ENCODE measurements around the gene DGKD.

DNA sequence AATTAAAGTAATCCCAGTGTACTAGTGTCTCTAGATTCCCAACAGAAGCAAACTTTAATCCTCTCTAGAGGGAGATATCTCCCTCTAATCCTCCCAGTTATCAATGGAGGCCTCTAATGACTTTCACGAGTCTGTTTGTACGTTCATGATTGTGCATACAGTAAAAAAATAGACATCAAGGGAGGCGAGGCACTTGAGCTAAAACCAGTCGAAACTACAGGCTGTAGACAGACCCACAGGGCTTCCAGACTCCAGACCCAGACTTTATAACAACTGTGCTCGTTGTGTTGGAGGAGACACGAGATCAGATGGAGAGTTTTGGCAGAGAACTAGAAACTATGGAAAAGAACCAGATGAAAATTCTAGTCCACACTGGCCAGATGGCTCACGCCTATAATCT, 7.0 kb downstream of the DGKD start:
- TF ChIP-seq EZH2 (IDR thresholded peaks at IDR 0.05; ENCODE audit: insufficient read depth, poor library complexity, severe bottlenecking) (no peak), EZH2phosphoT487 (IDR thresholded peaks at IDR 0.05; ENCODE audit: insufficient read depth, low read depth) (no peak)

Measured in GM23248 (cell line).